ENCODE results near the gene GMPR.

GMPR gene

DNA sequence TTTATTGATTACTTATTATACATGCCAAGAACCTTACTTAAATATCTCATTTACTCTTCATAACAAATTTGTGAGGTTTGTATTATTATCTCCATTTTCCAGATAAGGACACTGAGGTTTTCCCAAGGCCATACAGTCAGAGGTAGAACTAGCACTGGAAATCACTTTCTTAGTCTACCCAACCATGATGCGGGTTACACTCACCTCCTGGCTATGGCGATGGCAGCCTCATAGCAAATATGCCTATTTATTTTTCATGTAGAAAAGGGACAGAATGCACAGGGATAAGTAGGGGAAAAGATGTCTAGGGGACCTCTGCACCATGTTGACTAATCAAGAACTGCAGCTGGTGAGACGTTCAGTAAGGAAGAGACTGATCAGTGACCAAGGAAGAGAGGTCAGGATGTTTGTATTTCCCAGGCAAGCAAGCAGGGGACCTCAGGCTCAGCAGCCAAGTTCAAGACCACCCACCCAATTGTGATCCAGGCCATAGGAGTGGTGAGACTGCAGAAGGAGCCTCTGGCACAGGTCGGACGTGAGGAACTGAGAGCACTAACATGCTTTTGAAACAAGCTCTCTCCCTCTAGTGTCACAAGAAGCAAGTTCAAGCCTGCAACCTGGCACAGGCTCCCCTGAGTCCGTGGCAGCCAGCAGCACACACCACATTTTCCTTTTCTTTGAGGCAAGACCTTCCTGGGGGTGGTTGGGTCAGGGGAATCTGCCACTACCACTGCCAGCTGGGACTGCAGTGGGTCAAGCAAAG lies 97.8 kb downstream of the GMPR start:
- DNase-seq (ENCODE audit: low read depth, low spot score) = no peak
- POLR2A ChIA-PET = no interaction called here
- TF ChIP-seq, protein P1, sequence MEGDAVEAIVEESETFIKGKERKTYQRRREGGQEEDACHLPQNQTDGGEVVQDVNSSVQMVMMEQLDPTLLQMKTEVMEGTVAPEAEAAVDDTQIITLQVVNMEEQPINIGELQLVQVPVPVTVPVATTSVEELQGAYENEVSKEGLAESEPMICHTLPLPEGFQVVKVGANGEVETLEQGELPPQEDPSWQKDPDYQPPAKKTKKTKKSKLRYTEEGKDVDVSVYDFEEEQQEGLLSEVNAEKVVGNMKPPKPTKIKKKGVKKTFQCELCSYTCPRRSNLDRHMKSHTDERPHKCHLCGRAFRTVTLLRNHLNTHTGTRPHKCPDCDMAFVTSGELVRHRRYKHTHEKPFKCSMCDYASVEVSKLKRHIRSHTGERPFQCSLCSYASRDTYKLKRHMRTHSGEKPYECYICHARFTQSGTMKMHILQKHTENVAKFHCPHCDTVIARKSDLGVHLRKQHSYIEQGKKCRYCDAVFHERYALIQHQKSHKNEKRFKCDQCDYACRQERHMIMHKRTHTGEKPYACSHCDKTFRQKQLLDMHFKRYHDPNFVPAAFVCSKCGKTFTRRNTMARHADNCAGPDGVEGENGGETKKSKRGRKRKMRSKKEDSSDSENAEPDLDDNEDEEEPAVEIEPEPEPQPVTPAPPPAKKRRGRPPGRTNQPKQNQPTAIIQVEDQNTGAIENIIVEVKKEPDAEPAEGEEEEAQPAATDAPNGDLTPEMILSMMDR (IDR thresholded peaks at IDR 0.05; ENCODE audit: insufficient read depth, low read length, missing control alignments) = no peak
- CTCF ChIA-PET = interaction anchor here (1.1 to 10.7 kb wide), 5 partner anchors 16 to 427 kb away, joined by 4 to 163 read pairs (median 4); no protein-coding TSS in a partner anchor
- no peak overlapping the region for H3K4me3 ChIP-seq (ENCODE audit: low read depth, low read length)

DNA sequence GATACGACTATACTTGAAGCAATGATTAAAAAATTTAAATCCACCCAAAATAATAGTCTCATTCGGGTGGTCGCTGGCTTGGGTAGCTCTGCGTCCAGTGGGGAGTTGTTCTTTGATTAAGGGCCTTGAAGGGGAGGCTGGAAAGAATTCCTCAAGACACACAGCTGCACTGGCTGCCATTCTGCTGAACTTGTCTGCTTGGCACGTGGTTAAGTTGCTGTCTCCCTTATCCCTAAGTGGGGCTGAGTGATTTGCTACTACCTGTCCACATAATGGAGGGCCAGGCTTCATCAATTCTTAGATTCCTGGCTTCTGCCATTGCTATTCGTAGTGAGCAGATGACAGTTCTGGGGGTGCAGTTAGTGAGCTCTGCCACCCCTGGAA lies 98.5 kb downstream of the GMPR start:
- TF ChIP-seq, protein P1 (IDR thresholded peaks at IDR 0.05; ENCODE audit: insufficient read depth, low read length, missing control alignments) = no peak
- DNase-seq (ENCODE audit: low read depth, low spot score) = no peak
- CTCF ChIA-PET = interaction anchor here (1.1 to 10.7 kb wide), 6 partner anchors 16 to 754 kb away, joined by 3 to 163 read pairs (median 4); no protein-coding TSS in a partner anchor
- H3K4me3 ChIP-seq (ENCODE audit: low read depth, low read length) = no peak overlapping the region
- POLR2A ChIA-PET = interaction anchor here (1.0 kb wide), 1 partner anchor 17 kb away, joined by 3 read pairs; no protein-coding TSS in a partner anchor

DNA sequence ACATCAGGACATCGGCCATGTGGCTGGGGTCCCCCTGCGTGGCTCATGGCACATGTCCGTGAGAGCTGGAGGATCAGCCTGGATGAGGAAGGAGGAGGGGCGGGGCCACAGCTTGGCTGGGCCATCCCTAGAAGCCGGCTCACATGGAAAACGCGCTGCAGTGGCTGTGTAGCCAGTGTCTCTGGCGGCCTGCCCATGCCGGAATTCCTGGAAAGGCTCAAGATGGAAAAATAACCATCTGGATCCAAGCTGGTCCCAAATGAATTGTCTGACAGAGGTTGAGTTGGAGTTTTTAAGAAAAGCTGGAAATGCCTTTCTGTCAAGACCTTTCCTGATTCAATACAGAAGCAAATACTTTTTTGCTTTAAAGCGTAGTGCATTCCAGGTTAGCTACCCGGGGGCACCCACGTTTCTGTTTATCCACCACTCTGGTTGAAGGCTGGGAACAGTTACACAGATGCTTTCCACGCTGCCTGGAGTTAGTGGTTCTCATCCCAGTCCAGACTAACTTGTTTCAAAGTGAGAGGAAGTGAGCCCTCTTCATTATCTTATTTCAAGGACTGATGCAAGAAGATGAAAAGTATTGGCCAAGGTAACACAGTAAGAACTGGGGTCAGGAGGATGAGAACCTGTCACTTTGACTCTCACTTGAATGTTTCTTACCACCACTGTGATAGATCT lies 99.0 kb downstream of the GMPR start:
- ChIA-PET POLR2A (interaction anchor here (1.0 kb wide), 1 partner anchor 17 kb away, joined by 3 read pairs; no protein-coding TSS in a partner anchor), CTCF (interaction anchor here (1.1 to 10.7 kb wide), 6 partner anchors 17 to 754 kb away, joined by 3 to 163 read pairs (median 4); no protein-coding TSS in a partner anchor)
- no peak for DNase-seq (ENCODE audit: low read depth, low spot score)
- H3K4me3 ChIP-seq (ENCODE audit: low read depth, low read length) = no peak overlapping the region
- TF ChIP-seq, protein P1 (IDR thresholded peaks at IDR 0.05; ENCODE audit: insufficient read depth, low read length, missing control alignments) = no peak

DNA sequence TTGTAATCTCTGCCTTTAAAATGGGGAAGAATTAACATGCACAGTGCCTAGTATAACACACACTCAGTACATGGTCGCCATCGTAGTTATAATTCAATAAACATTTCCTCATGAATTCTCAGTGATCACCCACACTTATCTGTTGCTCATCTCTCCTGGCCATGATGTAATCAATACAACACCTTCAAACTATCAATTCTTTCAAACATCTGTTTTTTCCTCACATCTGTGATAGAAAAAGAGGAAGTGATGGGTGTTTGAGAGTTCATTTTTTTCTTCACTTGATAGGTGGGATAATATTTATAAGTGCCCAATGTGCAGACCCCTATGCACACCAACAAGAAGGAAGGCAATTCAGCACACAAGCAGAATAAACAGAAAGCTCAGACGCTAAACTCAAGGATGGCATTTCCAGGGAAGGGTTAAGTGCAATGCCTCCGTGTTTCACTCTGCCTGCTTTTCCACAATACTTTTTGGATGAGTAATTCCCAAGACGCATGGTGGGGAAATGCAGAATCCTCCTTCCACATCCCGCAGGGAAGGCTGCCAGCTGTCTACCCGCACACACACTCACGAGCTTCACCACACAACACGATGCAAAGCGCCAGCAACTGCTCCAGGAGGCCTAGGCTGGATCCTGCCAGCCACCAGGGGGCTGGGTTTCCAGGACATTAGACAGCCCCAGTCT lies 100.3 kb downstream of the GMPR start:
- TF ChIP-seq, protein P1 (IDR thresholded peaks at IDR 0.05; ENCODE audit: insufficient read depth, low read length, missing control alignments) = peak; percentile 84
- CTCF ChIA-PET = interaction anchor here (0.6 to 10.7 kb wide), 13 partner anchors 14 to 425 kb away, joined by 3 to 163 read pairs (median 4); no protein-coding TSS in a partner anchor
- POLR2A ChIA-PET = interaction anchor here (0.8 to 1.0 kb wide), 2 partner anchors 14 to 19 kb away, joined by 4 read pairs; no protein-coding TSS in a partner anchor
- H3K4me3 ChIP-seq (ENCODE audit: low read depth, low read length) = no peak overlapping the region
- peak; percentile 99 for DNase-seq (ENCODE audit: low read depth, low spot score)

DNA sequence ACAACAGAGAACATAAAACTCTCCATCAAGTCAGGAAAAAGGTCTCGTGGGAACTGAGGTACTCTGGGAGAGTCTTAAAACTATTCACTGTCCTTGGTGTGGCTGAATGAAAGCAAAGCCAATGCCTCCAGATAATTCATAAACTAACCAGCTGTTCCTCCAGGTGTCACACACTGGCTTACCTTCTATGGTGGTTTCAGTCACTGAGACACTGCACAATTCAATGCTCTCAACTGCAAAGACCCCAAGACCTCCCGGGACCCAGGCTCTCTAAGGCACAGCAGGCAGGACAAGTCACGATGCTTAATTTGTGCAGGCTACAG lies 100.8 kb downstream of the GMPR start:
- TF ChIP-seq, protein P1 (IDR thresholded peaks at IDR 0.05; ENCODE audit: insufficient read depth, low read length, missing control alignments) = no peak
- no peak overlapping the region for H3K4me3 ChIP-seq (ENCODE audit: low read depth, low read length)
- DNase-seq (ENCODE audit: low read depth, low spot score) = no peak
- ChIA-PET POLR2A (interaction anchor here (0.8 to 1.0 kb wide), 2 partner anchors 13 to 19 kb away, joined by 4 read pairs; no protein-coding TSS in a partner anchor), CTCF (interaction anchor here (0.8 to 2.9 kb wide), 15 partner anchors 15 to 757 kb away, joined by 3 to 9 read pairs (median 3); no protein-coding TSS in a partner anchor)
